OCI-LY1 (cell line): ENCODE measurements around the gene UBE2G1.

Experiments used
- H2AFZ ChIP-seq: fragments of 200-600 bp; sonication (generic), shearing (Covaris generic); 2 replicates; pipeline ENCODE4 v1.6.0; 2014; ENCODE audit warnings: antibody characterized with exemption, mild to moderate bottlenecking, low read length
- H3F3A ChIP-seq: fragments of 200-600 bp; sonication (generic), shearing (Covaris generic); 2 replicates; pipeline ENCODE4 v1.6.0; 2014; ENCODE audit warnings: mild to moderate bottlenecking, antibody characterized with exemption, low read length, moderate library complexity; ENCODE audit not compliant: insufficient read depth
- H3K27ac ChIP-seq: fragments of 200-600 bp; sonication (generic); 2 replicates; pipeline ENCODE4 v1.5.1; 2014; ENCODE audit warnings: low read length, mixed run types, mild to moderate bottlenecking, low read depth; ENCODE audit not compliant: poor library complexity, severe bottlenecking
- H3K27me3 ChIP-seq: fragments of 200-600 bp; sonication (generic); 2 replicates; pipeline ENCODE4 v1.6.0; 2014; ENCODE audit warnings: antibody characterized with exemption, mild to moderate bottlenecking, low read length, moderate library complexity; ENCODE audit not compliant: insufficient read depth
- H3K36me3 ChIP-seq: fragments of 200-600 bp; sonication (generic); 2 replicates; pipeline ENCODE4 v1.6.1; 2014; ENCODE audit warnings: mild to moderate bottlenecking, antibody characterized with exemption, low read length, moderate library complexity, mixed read lengths; ENCODE audit not compliant: insufficient read depth
- H3K4me1 ChIP-seq: fragments of 200-600 bp; sonication (generic); 2 replicates; pipeline ENCODE4 v1.5.1; 2014; ENCODE audit warnings: mild to moderate bottlenecking, low read length, moderate library complexity; ENCODE audit not compliant: insufficient read depth, severe bottlenecking
- H3K4me2 ChIP-seq: fragments of 200-600 bp; sonication (generic), shearing (Covaris generic); 2 replicates; pipeline ENCODE4 v1.6.1; 2014; ENCODE audit warnings: low read length
- H3K4me3 ChIP-seq: fragments of 200-600 bp; sonication (generic); 2 replicates; pipeline ENCODE4 v1.5.1; 2014; ENCODE audit warnings: low read length, low read depth, mild to moderate bottlenecking, mixed read lengths; ENCODE audit not compliant: poor library complexity, severe bottlenecking
- H3K79me2 ChIP-seq: fragments of 200-600 bp; shearing (Covaris generic); 2 replicates; pipeline ENCODE4 v1.6.1; 2016; ENCODE audit warnings: mixed run types, low read length, mixed read lengths; ENCODE audit not compliant: insufficient read depth
- H3K9ac ChIP-seq: fragments of 200-600 bp; sonication (generic), shearing (Covaris generic); 2 replicates; pipeline ENCODE4 v1.6.1; 2014; ENCODE audit warnings: mild to moderate bottlenecking, low read length, mixed read lengths
- H3K9me2 ChIP-seq: fragments of 200-600 bp; sonication (generic), shearing (Covaris generic); 2 replicates; pipeline ENCODE4 v1.6.1; 2014; ENCODE audit warnings: low read depth, mild to moderate bottlenecking, low read length, mixed read lengths
- H3K9me3 ChIP-seq: fragments of 200-600 bp; shearing (Covaris generic); 2 replicates; pipeline ENCODE4 v1.6.1; 2014; ENCODE audit warnings: low read length, mixed read lengths
- H4K20me1 ChIP-seq: fragments of 200-600 bp; sonication (generic), shearing (Covaris generic); 2 replicates; pipeline ENCODE4 v1.6.0; 2016; ENCODE audit warnings: mild to moderate bottlenecking, low read length; ENCODE audit not compliant: insufficient read depth
- EZH2 ChIP-seq: fragments of 200-600 bp; sonication (generic), shearing (Covaris generic); IDR thresholded peaks from 2 replicates; pipeline ENCODE4 v1.8.0; 2017; ENCODE audit warnings: borderline replicate concordance, mixed run types, mild to moderate bottlenecking, antibody characterized with exemption, low read length, moderate library complexity, mixed read lengths
- TF ChIP-seq, protein P1 (sequence below): fragments of 200-600 bp; sonication (generic), shearing (Covaris generic); IDR thresholded peaks from 2 replicates; pipeline ENCODE4 v1.5.1; 2017; ENCODE audit warnings: mild to moderate bottlenecking, antibody characterized with exemption, low read length, moderate library complexity, mixed read lengths

UBE2G1 gene

DNA sequence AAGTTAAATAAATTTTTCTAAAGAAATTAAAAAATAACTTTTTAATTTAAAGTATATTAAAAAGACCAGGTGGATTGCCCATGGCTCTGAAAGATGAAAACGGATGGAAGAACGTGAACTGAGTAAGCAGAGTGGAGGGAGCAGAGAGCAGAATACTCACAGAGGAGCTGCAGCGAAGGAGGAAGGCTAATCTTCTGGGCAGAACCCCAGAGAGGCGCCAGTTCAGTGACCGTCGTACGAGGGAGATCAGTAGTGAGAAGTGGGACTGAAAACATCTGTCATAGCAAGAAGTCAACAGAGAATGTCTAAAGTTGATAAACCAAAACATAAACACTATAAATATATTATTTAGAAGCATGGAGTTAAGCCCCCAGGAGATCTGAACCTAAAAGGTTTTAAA lies 34.9 kb downstream of the UBE2G1 start:
- 0 out of 2 replicates have a peak, but pooled peaks cover 4% of the 10 kb centered on the region for H3F3A ChIP-seq

DNA sequence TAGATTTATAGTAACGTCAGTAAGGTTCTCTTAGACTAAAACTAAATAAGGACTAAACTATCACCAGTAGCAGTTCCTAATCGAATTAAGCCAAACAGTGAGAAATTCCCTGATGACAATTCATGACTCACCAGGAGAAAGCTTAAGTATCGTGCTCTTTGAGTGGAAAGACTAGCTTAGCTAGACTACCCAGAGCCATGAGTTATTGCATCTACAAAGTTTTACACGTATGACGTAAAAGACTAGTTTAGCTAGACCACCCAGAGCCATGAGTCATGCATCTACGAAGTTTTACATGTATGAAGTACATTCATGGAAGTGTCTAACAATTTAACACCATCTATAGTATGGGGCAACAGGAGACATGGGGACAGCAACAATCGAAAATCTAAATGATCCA lies 36.6 kb downstream of the UBE2G1 start:
- no peaks in the 10 kb centered on the region; the same call in 1 of the 2 replicates for H4K20me1 ChIP-seq
- peaks cover 7% of the 10 kb centered on the region; the same call in 1 of the 2 replicates for H3F3A ChIP-seq
- peaks cover 33% of the 10 kb centered on the region for H3K4me1 ChIP-seq
- H2AFZ ChIP-seq = no peak overlapping the region
- no peaks in the 10 kb centered on the region for H3K27me3 ChIP-seq
- H3K4me2 ChIP-seq = no peak overlapping the region
- H3K79me2 ChIP-seq = peaks cover 98% of the 10 kb centered on the region
- H3K4me3 ChIP-seq = no peak overlapping the region
- peaks cover 71% of the 10 kb centered on the region for H3K36me3 ChIP-seq
- no peak overlapping the region for H3K27ac ChIP-seq
- TF ChIP-seq, protein P1, sequence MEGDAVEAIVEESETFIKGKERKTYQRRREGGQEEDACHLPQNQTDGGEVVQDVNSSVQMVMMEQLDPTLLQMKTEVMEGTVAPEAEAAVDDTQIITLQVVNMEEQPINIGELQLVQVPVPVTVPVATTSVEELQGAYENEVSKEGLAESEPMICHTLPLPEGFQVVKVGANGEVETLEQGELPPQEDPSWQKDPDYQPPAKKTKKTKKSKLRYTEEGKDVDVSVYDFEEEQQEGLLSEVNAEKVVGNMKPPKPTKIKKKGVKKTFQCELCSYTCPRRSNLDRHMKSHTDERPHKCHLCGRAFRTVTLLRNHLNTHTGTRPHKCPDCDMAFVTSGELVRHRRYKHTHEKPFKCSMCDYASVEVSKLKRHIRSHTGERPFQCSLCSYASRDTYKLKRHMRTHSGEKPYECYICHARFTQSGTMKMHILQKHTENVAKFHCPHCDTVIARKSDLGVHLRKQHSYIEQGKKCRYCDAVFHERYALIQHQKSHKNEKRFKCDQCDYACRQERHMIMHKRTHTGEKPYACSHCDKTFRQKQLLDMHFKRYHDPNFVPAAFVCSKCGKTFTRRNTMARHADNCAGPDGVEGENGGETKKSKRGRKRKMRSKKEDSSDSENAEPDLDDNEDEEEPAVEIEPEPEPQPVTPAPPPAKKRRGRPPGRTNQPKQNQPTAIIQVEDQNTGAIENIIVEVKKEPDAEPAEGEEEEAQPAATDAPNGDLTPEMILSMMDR = no peak
- TF ChIP-seq EZH2 = no peak
- no peaks in the 10 kb centered on the region for H3K9me2 ChIP-seq
- peaks cover 20% of the 10 kb centered on the region for H3K9me3 ChIP-seq
- H3K9ac ChIP-seq = no peak overlapping the region

More for the DNA sequence above, 34.9 kb downstream of the UBE2G1 start:
- H3K9ac ChIP-seq = no peak overlapping the region
- H3K27ac ChIP-seq = no peak overlapping the region
- peaks cover 46% of the 10 kb centered on the region for H3K4me1 ChIP-seq
- peaks cover 98% of the 10 kb centered on the region for H3K79me2 ChIP-seq
- H4K20me1 ChIP-seq = no peaks in the 10 kb centered on the region
- no peak overlapping the region for H3K4me3 ChIP-seq
- H3K9me2 ChIP-seq = no peaks in the 10 kb centered on the region
- H3K4me2 ChIP-seq = no peak overlapping the region
- H3K9me3 ChIP-seq = peaks cover 5% of the 10 kb centered on the region
- no peak for TF ChIP-seq EZH2
- TF ChIP-seq, protein P1 = no peak
- no peak overlapping the region for H2AFZ ChIP-seq
- no peaks in the 10 kb centered on the region for H3K27me3 ChIP-seq
- peaks cover 55% of the 10 kb centered on the region for H3K36me3 ChIP-seq

DNA sequence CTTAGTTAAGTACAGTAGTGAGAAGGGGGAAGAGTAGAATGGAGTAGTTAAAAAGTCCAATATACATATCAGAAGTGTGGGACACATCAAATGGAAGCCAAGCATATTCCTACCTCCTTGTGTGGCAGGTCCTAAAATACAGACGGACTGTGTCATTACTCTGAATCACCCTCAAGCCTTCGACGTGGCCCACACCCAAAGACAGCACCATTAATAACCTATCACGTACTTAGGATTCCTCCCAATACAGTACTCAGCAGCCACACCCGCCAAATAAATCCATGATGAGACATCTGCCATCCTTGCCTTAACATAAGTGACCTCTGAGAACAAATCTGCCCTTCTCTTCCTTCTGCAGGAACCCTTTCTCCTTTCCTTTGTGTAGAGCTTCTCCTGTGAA lies 38.9 kb downstream of the UBE2G1 start:
- peaks cover 20% of the 10 kb centered on the region for H3K9me3 ChIP-seq
- H3K9me2 ChIP-seq = no peaks in the 10 kb centered on the region
- no peak overlapping the region for H3K4me2 ChIP-seq
- no peaks in the 10 kb centered on the region for H3K27me3 ChIP-seq
- no peaks in the 10 kb centered on the region; the same call in none of the 2 replicates for H4K20me1 ChIP-seq
- peaks cover 7% of the 10 kb centered on the region; the same call in 1 of the 2 replicates for H3F3A ChIP-seq
- no peak overlapping the region for H3K4me3 ChIP-seq
- no peak overlapping the region for H3K9ac ChIP-seq
- H3K27ac ChIP-seq = no peak overlapping the region
- H2AFZ ChIP-seq = no peak overlapping the region
- H3K36me3 ChIP-seq = peaks cover 75% of the 10 kb centered on the region
- peaks cover 98% of the 10 kb centered on the region for H3K79me2 ChIP-seq
- TF ChIP-seq EZH2 = no peak
- TF ChIP-seq, protein P1 = no peak
- H3K4me1 ChIP-seq = peaks cover 11% of the 10 kb centered on the region
